Suprapubic skin (tissue), 4 donors: ENCODE data around the gene TEX51. TPM values are rescaled to one million over a fixed set of nuclear protein-coding genes. Genes with fewer than 3 reads are reported as not detected.

ENCODE experiments used
- DNase-seq, 2 donors: peaks; one replicate each; pipeline ENCODE4 v3.0.0-alpha.2; 2019; ENCODE audit warnings: low spot score in 2 of 2
- H3K27ac ChIP-seq: fragments of 200-600 bp; sonication (generic); one replicate; pipeline ENCODE4 v1.5.1; 2019
- H3K27me3 ChIP-seq: fragments of 200-600 bp; sonication (generic); one replicate; pipeline ENCODE4 v1.5.1; 2019
- H3K36me3 ChIP-seq: fragments of 200-600 bp; sonication (generic); one replicate; pipeline ENCODE4 v1.5.1; 2019
- H3K4me1 ChIP-seq: fragments of 200-600 bp; sonication (generic); one replicate; pipeline ENCODE4 v1.5.1; 2019
- H3K4me3 ChIP-seq: fragments of 200-600 bp; sonication (generic); one replicate; pipeline ENCODE4 v1.5.1; 2019; ENCODE audit warnings: mild to moderate bottlenecking
- H3K9me3 ChIP-seq: fragments of 200-600 bp; sonication (generic); one replicate; pipeline ENCODE4 v1.5.1; 2019
- EP300 ChIP-seq: sonication (generic); formaldehyde crosslinking; IDR thresholded peaks from one replicate; pipeline ENCODE4 v1.6.1; 2017; ENCODE audit warnings: antibody characterized with exemption
- POLR2A ChIP-seq, 2 donors: fragments of 450-650 bp; IDR thresholded peaks; one replicate each; pipeline ENCODE4 v1.6.1; 2017; ENCODE audit warnings: antibody characterized with exemption in 2 of 2, mild to moderate bottlenecking in 2 of 2, moderate library complexity in 2 of 2
- POLR2AphosphoS5 ChIP-seq, 3 donors: sonication (generic); formaldehyde crosslinking; IDR thresholded peaks; one replicate each; pipeline ENCODE4 v1.6.1; 2017; ENCODE audit warnings: antibody characterized with exemption in 3 of 3
- WGBS: methylation state at CpG from one replicate; pipeline ENCODE4 v1.1.5; 2018; 5-methylcytosine and 5-hydroxymethylcytosine counted together
- total RNA-seq, 4 donors: library from RNA; depleted of rRNA; stranded (reverse); fragments of >200 nt; gene quantifications; one replicate each; pipeline ENCODE4 v1.1.0, GENCODE V29; 2016
- TF ChIP-seq, protein P1 (sequence below), 2 donors: fragments of 200-600 bp in 1 of 2; fragments of 450-650 bp in 1 of 2; sonication (generic) in 1 of 2; IDR thresholded peaks; one replicate each; pipeline ENCODE4 v1.5.1; 2016 to 2019; ENCODE audit warnings: antibody characterized with exemption in 2 of 2, mild to moderate bottlenecking in 1 of 2, moderate library complexity in 1 of 2

The TEX51 gene
- total RNA-seq, 4 donors from 2014 or later = not detected

DNA sequence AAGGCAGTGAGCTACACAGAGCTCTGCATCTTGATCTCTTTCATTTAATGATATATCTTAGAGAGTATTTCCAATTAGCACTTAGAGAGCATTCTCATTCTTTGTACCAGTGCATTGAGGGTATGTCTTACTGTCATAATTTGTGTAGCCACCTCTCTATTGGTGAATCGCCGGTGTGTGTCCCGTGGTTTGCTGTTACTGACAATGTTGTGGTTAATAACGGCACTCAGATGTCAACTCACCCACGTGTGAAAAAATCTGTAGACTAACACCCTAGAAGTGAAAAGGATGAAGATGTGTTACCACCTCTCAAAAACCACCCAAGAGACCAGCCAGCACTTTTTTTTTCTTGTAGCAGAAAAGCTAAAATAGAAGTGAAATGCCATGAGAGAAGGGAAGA is 37.1 kb downstream of the TEX51 start:
- no peak overlapping the region for H3K27ac ChIP-seq
- TF ChIP-seq EP300 = no peak
- TF ChIP-seq POLR2AphosphoS5 (IDR thresholded peaks at IDR 0.05) = no peak
- TF ChIP-seq, protein P1, sequence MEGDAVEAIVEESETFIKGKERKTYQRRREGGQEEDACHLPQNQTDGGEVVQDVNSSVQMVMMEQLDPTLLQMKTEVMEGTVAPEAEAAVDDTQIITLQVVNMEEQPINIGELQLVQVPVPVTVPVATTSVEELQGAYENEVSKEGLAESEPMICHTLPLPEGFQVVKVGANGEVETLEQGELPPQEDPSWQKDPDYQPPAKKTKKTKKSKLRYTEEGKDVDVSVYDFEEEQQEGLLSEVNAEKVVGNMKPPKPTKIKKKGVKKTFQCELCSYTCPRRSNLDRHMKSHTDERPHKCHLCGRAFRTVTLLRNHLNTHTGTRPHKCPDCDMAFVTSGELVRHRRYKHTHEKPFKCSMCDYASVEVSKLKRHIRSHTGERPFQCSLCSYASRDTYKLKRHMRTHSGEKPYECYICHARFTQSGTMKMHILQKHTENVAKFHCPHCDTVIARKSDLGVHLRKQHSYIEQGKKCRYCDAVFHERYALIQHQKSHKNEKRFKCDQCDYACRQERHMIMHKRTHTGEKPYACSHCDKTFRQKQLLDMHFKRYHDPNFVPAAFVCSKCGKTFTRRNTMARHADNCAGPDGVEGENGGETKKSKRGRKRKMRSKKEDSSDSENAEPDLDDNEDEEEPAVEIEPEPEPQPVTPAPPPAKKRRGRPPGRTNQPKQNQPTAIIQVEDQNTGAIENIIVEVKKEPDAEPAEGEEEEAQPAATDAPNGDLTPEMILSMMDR (IDR thresholded peaks at IDR 0.05) = no peak
- TF ChIP-seq POLR2A (IDR thresholded peaks at IDR 0.05) = no peak
- no peak overlapping the region for H3K4me3 ChIP-seq
- DNase-seq = no peak
- no peaks in the 10 kb centered on the region for H3K36me3 ChIP-seq
- no peaks in the 10 kb centered on the region for H3K9me3 ChIP-seq
- WGBS = 74% methylated on average over 5 of the region's 5 CpGs
- H3K27me3 ChIP-seq = peaks cover 3% of the 10 kb centered on the region
- H3K4me1 ChIP-seq = no peaks in the 10 kb centered on the region

DNA sequence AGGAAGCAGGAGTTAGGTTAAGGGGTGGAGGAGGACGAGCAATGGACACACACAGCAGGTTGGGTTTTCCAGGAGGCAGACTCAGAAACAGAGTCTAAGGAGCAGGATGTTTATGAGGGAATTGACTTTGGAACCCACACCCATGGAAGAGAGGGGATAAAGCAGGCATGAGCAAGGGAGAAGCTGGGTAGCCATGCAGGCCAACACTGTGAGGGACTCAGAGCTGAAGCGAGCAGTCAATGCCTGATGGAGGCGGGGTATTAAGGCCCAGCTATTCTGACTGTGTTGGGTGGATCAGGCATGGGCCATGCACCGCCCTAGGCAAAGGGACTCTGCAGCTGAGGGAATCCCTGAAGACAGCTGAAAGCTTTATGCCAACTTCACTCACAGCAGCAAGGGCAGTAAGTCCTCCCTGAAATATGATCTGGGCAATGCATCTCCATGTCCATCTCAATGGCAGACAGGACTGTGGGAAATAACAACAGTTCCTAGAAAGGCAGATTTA is 37.6 kb downstream of the TEX51 start:
- H3K4me1 ChIP-seq = no peaks in the 10 kb centered on the region
- no peak for TF ChIP-seq EP300
- TF ChIP-seq, protein P1 (IDR thresholded peaks at IDR 0.05) = no peak
- no peak for TF ChIP-seq POLR2A (IDR thresholded peaks at IDR 0.05)
- TF ChIP-seq POLR2AphosphoS5 (IDR thresholded peaks at IDR 0.05) = no peak
- H3K27me3 ChIP-seq = peaks cover 3% of the 10 kb centered on the region
- no peak overlapping the region for H3K4me3 ChIP-seq
- no peaks in the 10 kb centered on the region for H3K9me3 ChIP-seq
- WGBS = 90% methylated on average over 4 of the region's 4 CpGs
- H3K36me3 ChIP-seq = no peaks in the 10 kb centered on the region
- no peak for DNase-seq
- H3K27ac ChIP-seq = no peak overlapping the region

DNA sequence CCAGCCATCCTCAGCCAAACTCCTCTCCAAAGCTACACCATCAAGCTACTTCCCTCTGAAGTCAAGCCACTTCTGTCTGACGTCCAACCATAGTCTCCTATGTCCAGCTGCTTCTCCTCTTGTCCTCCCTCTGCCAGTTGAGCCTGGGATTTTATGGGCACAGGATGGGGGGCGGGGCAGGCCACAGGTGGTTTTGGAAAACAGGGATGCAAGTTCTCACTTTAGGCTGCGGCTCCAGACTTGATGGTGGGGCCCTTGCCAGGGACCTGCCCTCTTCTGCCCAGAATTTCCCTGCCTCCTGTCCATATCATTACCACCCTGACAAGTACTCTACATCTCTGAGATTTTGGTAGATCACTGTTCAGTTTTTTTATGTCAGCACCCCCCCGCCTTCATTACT is 41.6 kb downstream of the TEX51 start:
- no peak for DNase-seq
- Histone ChIP-seq H3K27me3 (peaks cover 3% of the 10 kb centered on the region), H3K36me3 (no peaks in the 10 kb centered on the region), H3K27ac (no peak overlapping the region), H3K4me3 (no peak overlapping the region), H3K4me1 (no peaks in the 10 kb centered on the region), H3K9me3 (no peaks in the 10 kb centered on the region)
- TF ChIP-seq EP300 (no peak), POLR2AphosphoS5 (IDR thresholded peaks at IDR 0.05) (no peak), POLR2A (IDR thresholded peaks at IDR 0.05) (no peak)
- TF ChIP-seq, protein P1 (IDR thresholded peaks at IDR 0.05) = no peak
- WGBS = 85% methylated on average over 4 of the region's 4 CpGs

DNA sequence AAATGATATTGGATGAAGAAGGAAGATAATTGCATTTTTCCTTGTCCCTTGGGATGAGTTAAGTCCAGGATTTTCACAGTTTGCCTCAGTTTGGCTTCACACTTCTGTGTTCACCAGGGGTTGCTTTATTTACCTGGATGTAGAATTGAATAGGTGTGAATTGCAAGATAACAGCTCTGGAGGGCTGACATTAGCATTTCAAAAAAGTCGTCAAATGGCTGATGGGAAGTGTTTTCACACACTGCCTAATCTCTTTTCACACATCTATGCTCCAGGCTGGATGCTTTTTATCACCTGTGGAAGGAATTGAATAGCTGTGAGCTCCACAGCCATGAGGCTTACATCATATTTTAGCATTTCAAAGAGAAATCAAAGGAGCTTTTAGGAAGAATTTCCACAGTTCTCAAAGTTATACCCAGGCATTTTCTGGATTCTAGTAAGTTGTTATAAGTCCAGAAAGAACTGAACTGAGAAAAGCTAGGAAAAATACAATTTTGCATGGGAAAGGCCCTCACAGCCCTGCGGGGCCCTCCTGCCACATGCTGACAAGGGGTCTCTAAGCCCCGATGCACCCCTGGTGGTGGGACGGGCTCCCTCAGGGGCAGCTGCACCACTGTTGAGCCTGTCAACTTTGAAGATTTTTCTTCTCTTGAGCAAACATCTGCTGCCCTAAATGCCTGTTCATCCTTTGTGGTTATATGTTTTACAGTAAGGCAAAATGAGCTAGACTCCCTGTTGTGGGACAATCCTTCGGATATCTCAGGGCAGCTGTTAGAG is 43.9 kb downstream of the TEX51 start:
- H3K27me3 ChIP-seq = no peaks in the 10 kb centered on the region
- no peaks in the 10 kb centered on the region for H3K4me1 ChIP-seq
- no peak overlapping the region for H3K27ac ChIP-seq
- TF ChIP-seq POLR2AphosphoS5 (IDR thresholded peaks at IDR 0.05) = no peak
- no peak for TF ChIP-seq EP300
- TF ChIP-seq, protein P1 (IDR thresholded peaks at IDR 0.05) = no peak
- no peak for TF ChIP-seq POLR2A (IDR thresholded peaks at IDR 0.05)
- no peaks in the 10 kb centered on the region for H3K36me3 ChIP-seq
- WGBS = 42% methylated on average over 5 of the region's 5 CpGs
- H3K9me3 ChIP-seq = no peaks in the 10 kb centered on the region
- DNase-seq = no peak
- no peak overlapping the region for H3K4me3 ChIP-seq

DNA sequence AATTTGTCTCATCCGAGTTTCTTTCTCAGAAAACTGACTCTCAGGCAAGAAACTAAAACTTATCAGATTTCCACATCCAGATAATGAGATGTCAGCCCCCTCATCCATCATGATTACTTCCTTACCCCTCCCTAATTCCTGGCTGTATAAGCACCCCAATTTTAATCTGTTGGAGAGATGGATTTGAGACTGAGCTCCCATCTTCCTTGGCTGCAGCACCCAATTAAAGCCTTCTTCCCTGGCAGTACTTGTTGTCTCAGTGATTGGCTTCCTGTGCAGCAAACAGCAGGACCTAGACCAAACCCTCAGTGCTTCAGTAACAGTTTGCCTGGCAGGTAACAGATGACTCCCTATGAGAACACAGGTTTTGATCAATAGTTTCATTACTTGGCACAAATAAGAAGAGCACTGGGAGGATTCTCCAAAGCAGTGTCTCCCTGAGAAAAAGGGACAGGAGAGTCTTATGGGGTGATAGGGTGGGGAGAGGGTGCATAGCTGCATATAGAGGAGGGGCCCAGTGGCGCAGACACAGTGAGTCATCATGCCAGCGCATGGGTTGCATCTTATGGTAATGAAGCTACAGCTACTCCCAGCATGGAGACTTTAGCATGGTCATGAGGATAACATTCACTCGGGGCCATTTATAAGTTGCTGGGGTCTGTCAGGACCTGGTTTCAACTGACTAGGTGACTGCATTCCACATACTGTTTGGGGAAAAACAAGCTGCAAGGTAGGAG is 45.1 kb downstream of the TEX51 start:
- no peak for DNase-seq
- 86% methylated on average over 4 of the region's 4 CpGs for WGBS
- no peaks in the 10 kb centered on the region for H3K9me3 ChIP-seq
- no peaks in the 10 kb centered on the region for H3K36me3 ChIP-seq
- TF ChIP-seq, protein P1 (IDR thresholded peaks at IDR 0.05) = no peak
- TF ChIP-seq POLR2AphosphoS5 (IDR thresholded peaks at IDR 0.05) (no peak), EP300 (no peak), POLR2A (IDR thresholded peaks at IDR 0.05) (no peak)
- H3K4me3 ChIP-seq = no peak overlapping the region
- H3K27ac ChIP-seq = no peak overlapping the region
- H3K4me1 ChIP-seq = no peaks in the 10 kb centered on the region
- peaks cover 3% of the 10 kb centered on the region for H3K27me3 ChIP-seq
